GM19463 (cell line): Measurements from ENCODE around the gene TNS1.
"Not testable (repeated sequence)": the region's sequence is repeated elsewhere in the genome, so short reads cannot be mapped to it uniquely, and the experiment has no call there.

Source experiments
- ATAC-seq: cut with Tn5 transposase; IDR thresholded peaks from one replicate; pipeline ENCODE4 v1.9.1; 2021; ENCODE audit warnings: mild to moderate bottlenecking, moderate library complexity; ENCODE audit not compliant: unreplicated experiment

The TNS1 gene

DNA sequence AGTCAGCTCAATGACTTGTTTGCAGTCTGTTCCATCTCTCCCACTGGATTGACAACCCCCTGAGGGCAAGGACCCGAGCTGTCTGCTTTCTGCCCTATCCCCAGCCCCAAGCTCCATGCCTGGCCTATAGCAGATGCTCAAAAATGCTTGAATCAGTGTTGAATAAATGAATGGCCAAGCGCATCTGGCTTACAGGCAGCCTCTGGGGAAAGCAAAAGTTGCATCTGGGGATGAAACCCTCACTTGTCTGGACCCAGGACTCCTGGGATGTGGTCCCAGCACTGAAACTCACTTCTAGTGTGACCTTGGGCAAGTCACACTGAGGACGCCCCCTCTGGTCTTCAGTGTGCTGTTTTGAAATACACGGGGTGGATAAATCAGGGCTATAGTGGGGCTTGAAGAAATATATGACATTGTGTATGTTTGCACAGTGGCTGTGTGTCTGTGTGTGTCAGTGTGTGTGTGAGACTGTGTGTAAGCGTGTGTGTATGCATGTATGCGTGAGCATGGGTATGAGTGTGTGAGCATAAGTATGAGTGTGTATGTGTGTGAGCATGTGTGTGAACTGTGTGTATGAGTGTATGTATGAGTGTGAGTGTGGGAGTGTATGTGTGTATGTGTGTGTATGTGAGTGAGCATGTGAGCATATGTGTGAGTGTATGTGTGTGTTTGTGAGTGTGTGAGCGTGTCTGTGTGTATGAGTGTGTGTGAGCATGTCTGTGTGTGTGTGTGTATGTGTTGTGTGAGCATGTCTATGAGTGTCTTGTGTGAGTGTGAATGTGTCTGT lies 27.8 kb upstream of the TNS1 start:
- no peak for ATAC-seq

DNA sequence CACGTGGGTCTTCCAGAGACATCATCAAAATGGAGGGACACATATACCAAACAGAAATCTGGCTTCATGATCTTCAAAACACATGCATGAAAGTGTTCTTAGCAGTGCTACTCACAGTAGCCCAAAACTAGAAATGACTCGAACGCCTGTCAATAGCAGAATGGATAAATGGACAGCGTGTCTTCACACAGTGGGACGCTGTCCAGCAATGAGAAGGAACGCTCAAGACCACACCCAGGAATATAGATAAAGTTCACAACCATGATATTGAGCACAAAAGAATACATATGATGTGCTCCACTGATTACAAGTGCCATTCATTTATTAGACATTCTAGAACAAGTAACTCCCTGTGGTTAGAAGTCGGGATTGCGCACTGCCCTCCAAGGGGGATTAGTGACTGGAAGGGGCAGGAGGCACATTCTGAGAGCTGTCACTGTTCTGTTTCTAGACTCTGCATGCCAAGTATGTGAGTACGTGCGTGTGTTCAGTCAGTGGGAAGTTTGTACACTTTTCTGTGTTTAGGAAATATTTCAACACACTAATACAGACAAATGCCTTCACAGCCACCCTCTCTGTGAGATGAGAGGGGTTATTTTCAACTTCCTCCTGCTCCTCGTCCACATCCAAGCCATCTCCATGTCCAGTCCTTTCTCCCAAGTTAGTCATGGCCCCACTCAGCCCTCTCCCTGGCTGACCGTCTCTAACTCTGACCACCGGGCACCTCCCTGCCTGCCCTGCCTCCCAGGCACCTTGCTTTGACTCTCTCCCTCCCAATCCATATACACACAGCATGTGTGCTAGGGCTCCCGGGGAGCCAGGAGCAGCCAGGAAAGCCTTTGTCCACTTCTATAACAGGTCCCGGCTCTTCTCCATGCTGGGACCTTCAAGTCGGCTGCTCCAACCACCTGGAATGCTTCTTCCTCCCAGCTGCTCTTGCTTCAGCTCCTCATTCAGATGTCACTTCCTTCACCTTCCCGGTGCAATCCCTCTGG lies 26.9 kb upstream of the TNS1 start:
- no peak for ATAC-seq

DNA sequence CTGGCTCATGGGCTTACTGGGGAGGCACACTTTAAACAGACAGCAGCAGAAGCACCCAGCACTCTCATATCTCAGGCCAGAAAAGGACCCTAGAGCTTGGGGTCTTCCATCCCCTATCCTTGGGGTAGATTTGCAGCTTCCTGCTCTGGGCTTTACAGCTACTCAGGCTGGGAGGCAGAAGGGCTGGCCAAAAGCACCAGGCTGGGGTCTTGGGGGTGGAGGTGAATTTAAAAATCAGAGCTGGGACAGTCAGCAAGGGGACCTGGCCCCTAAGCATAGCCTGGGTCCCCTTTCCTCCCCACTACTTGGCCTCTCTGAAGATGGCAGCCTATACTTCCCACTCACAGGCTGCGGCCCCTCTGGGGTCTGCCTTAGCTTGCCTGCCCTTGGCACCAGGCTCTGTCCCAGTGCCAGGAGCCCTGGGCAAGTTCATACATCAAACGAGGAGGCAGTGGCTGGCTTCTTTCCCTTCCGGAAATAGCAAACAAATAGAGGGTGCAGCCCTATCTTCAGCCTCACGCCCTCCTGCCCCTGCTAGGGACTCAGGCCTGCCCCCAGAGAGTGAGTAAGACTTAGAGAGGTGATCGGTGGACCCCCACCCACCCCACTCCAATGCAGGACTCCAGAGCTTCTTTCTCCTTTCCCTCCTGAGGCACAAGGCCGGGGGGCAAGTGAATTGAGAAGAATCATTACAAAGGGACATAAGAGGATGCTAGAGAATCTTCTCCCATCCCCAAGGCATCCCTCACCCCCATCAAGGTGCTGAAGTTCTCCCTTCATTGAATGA lies 26.0 kb upstream of the TNS1 start:
- ATAC-seq = no peak

DNA sequence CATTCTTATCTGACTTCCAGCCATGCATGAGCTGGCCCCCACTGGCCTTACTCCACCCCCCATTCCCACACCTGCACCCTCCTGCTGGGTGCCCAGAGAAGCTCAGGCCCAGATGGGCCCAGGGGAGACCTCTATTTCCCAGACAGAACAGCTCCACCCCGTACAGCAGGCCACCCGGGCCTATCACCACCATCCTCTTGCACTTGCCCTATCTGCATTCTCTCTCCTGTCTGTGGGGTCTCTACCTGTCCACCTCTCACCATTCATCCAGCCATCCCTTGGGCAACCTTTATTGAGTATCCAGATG lies 25.3 kb upstream of the TNS1 start:
- ATAC-seq = no peak

DNA sequence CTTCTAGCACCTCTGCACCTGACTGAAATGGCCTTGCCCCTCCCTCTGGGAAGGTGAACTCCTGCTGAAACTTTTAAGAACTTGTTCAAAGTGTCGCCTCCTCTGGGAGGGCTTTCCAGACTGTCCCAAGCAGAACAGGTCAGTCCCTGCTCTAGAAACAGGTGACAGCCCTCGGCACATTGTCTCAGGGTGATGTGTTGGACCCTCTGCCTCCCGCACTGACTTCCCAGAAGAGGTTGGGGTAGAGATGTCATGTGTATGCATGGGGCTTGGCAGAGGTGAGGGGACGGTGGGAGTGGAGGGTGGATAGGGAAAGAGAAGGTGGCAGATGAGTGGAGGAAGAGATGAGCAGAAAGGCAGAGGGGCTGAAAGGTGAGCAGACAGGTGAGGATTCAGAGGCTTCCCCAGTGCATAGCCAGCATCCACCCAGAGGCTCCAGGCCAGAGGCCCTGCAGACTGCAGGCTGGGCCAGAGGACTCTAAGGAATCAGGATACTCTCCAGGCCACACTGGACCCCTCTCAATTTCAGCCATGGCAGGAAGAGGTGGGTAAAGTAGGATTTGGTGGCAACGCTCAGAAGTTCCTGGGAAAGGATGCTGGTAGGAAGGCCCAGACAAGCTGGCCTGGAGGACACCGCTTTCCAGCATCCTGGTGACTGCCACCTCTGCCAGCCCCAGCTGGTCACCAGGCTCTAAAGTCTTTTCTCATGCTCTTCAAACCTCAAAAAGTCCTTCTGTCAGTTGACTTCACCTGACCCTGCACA lies 24.8 kb upstream of the TNS1 start:
- no peak for ATAC-seq

DNA sequence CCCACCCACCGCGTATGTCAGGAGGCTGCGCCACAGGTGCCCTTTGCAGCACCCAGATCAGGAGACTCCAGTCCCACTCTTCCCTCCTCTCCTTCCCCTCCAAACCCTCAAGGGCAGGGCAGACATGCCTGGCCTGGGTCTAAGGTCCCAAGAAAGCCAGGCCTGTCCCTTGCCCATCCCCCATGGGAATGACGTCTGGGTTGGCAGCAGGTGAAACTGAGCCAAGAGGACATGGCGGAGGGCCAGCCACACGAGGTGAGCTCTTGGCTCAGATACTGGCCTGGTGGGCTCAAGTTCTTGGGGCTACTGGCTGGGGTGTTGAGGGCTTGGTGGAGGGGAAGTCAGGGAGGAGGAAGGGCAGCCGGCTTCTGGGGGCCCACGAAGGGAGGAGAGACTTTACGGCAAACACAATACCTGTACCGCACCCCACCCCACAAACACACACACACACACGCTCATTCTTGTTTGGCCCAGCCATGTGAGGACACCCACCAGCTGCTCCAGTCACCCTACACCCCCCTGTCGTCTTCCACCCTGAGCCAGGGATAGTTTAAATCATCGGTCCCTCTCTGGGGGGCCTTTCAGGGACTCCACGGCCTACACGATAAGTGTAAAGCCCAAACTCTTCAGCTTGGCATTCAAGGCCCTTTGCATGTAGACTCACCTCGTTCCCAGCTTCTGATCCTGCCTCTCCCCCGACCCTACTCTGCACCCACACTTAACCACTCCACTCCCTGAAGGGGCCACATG lies 24.1 kb upstream of the TNS1 start:
- no peak for ATAC-seq

DNA sequence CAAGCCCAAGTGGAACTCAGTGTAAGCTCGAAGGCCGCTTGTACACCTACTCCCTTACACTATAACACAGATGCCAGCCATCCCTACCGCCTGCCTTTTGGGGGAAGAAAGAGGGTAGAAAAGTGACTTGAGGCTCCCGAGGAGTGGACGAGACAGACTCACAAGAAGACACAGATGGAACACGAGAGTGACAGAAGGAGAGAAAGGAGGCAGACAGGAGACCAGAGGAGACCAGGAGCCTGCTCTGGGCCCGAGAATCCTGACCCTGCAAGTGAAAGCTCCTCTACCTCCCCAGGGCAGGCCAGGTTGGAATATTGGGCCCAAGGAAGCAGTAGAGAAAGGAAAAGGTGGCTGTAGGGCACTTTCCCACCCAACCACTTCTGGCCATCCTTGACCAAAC lies 23.4 kb upstream of the TNS1 start:
- ATAC-seq = no peak

DNA sequence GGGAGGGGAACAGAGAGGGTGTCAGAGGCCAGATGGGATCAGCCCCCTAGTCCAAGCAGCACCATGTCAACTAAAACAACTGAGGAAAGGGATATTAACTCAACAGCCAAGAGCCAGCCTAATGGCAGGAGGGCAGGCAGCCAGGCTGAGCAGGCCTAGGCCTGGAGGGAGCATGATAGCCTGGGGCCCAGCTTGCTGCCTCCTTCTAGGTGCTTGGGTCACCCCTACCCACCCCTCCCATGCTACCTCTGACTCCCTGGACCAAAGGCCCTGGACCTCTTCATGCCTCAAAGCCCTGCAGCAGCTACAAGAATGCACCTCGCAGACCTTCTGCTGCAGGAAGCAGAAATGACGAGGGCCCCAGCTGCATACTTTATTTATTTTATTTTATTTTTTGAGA lies 22.1 kb upstream of the TNS1 start:
- no peak for ATAC-seq

DNA sequence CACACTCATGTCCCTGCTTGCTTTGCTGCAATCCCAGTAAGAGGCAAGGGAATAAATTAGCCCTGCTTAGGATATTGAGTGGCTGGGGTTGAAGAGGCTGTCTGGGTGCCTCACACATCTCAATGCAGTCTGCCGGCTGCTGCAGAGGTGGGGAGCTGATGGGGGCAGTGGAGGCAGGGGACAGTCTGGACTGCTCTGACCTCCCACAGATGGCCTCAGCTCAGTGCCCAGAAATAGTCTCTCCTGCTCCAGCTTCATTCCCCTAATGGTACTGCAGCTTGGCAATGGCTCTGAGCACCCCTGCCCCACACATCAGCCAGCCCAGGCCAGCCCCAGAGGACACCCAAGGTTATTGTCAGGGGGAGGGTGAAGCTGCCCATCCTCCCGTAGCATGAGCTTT lies 21.5 kb upstream of the TNS1 start:
- ATAC-seq = no peak

DNA sequence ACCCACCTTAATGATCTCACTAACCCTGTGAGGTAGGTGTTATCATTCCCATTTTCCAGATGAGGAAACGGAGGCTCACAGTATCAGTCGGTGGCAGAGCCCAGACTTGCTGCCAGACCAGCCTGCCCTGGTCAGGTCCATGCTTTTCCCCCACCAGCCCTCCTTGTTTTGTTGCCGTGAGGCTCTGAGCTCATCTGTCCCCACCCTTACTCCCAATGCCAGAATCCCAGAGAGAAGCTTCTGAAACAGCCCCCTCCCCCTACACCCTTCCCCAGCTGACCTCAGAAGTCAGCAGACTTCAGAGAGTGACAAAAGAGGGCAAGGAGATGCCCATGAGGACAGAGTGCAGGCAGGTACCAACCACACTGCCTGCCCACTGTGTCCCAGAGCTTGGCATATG lies 20.8 kb upstream of the TNS1 start:
- no peak for ATAC-seq

DNA sequence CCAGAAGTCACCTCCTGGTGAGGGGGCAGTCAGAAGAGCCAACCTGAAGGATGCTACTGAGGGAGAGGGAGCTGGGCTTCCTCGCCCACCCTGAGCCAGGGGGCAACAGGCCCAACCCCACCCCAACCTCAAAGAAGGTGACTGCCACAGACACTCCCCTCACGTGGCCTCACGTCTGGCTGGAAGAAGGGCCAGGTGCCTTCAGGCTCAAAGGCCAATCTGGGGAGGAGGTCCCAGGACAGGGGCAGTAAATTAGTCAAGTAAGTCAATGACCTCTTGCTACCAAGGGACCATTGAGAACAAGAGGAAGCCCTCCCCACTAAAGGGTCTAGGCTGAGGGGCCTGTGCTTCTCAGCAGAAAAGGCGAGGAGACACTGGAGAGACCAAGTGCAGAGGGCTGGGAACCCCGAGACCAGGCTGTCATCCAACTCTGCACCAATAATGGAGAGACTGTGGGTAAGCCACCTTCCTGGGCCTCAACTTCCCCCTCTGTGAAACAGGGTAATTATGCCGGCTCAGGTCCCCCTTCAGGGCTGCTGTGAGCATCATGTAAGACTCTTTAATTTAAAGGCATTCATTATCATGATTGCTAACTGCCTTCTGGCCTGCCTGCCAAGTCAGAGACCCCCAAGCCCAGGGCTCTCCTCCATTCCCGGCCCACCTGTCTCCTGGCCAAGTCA lies 20.2 kb upstream of the TNS1 start:
- no peak for ATAC-seq

DNA sequence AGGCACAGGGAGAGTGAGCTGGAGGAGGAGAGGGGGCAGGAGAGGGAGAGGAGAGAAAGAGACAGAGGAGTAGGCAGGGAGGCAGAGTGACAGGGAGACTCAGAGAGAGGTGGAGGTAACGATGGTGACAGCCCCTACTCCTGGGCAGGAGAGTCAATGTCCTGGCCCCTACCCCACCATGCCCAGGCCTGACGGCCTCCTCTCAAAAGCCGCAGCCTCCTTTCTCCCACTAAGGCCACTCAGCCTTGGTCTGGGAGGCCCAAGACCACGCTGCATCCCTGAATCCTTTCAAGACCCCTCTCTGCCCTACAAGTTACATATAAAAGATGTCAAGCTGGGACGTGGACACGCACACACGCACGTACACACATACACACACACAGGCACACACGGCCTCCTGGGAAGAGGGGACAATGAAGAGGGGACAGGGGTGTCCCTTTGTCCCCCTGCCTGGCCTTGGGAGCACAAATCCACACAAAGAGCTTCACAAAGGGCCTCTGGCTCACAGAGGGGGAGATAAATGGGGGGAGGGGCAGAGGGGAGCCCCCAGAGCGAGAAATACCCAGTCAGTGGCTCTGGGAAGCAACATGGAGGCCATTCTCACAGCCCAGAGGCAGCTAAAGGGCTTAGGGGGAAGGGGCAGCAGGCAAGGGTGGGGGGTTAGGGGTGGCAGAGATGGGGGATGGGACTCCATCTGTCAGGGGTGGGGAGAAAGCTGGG lies 19.5 kb upstream of the TNS1 start:
- ATAC-seq = no peak

DNA sequence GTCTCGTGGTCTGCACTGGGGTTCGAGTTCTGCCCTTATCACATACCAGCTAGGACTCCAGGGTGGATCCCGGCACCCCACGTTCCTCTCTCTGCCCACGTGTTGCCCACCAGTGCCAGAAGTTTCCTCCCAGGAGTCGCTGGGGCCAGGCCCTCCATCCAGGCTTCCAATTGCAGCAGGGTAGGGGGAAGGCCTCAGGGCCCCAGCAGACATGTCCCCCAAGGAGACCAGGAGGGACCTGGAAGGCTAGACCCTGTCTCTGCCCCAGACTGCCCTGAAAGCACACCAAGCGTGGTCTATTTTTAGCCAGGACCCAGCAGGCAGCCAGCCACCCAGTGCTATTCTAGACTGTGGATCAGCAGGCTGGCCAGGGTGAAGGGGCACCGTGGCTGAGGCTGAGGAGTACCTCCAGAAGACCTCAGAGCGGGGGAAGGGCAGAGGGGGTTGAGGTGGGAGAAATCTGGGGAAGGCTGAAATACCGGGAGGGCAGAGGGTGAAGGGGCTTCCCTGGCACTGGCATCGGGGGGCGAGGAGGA lies 18.8 kb upstream of the TNS1 start:
- ATAC-seq = no peak

DNA sequence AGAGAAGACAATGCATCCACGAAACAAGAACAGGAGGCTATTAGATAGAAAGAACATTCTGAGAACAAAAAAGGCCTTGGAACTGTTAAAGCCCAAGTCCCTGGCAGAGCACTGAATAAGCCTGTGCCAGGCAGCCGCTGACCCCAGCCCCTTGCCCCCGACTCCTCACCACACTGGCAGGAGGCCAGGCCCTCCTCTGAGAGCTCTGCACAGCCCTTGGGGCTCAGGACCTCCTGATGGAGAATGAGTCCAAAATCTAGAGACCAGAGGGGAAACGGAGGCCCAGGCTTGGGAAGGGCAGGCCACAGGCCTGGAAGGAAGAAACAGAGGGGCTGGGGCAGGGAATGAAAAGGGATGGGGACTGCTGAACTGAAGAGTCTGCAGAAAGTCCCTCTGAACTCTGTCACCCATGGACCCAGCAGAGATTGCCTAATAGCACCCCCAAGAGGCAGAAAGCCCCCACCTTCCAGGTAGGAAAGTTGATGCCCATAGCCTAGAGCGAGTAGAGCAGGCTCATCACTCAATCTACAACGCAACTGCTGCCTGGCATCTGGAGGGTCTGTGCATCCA lies 18.3 kb upstream of the TNS1 start:
- ATAC-seq = no peak

DNA sequence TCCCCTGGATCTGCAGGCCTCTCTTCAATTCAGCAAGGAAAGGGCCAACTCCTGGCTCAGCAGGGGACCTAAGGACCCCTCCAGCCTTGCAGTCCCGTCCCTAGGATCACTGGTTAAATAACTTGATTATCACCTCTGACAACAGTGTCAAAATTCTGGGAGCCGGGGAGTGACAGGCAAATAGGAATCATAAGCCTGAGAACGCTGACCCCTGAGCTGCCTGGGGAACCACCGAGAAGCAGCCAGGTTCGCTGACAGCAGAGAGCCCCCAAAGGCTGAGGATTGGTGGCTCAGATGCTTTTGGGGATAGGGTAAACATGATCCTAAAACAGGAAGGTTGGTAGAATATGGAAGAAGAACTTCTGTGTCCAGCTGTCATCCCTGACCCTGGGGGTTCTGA lies 17.5 kb upstream of the TNS1 start:
- no peak for ATAC-seq

DNA sequence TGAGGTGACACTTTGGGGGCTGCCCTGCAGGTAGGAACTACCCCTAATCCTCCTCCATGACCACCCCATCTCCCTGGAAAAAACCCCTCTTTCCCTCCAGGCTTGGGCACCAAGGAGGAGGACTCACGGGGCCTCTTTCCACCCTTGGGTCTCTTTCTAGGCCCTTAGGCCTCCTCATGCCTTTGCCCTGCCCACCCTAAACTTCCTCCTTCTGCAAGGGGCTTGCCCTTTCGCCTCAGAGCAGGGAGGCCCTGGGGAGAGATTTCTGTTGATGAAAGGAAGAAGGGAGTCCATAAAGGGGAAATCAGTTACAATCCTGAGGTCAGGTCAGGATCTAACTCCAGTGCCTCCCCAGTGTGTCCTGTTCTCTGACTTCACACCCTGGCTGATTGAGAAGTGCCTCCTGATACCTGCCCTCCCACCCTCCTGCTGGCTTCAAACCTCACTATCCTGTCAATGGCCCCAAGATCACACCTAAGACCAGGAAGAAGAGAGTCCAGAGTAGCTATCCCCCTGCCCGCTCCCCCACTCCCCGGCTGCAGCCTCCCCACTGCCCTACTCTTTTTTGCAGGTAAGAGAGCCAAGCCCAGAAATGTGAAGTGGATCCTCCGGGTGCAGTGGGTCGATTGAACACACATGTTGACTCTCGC lies 16.7 kb upstream of the TNS1 start:
- no peak for ATAC-seq

DNA sequence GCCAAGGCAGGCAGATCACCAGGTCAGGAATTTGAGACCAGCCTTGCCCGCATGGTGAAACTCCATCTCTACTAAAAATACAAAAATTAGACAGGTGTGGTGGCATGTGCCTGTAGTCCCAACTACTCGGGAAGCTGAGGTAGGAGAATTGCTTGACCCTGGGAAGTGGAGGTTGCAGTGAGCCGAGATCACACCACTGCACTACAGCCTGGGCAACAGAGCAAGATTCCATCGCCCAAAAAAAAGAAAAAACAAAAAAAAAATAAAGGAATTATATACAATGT lies 16.0 kb upstream of the TNS1 start:
- not testable (repeated sequence) for ATAC-seq
